ENCODE results near the gene SNCG. TPM values are rescaled to one million over a fixed set of nuclear protein-coding genes. Genes with fewer than 3 reads are reported as not detected.

The SNCG gene

Small RNA genes lying within 50 kb of the gene (small RNA-seq; reads per million reads assigned to genes)
- not detected for gene BMS1P3 (ENCODE audit: low read depth)

All from mesenchymal stem cell (in vitro differentiated cells and primary cell).